H9 (cell line): ENCODE results near the gene BBOX1. TPM values are rescaled to one million over a fixed set of nuclear protein-coding genes. Genes with fewer than 3 reads are reported as not detected.

Experiments used
- DNase-seq: peaks from one replicate; pipeline ENCODE4 v3.0.0-alpha.2; 2017
- H2AFZ ChIP-seq: one replicate; pipeline ENCODE4 v1.6.1; 2013; ENCODE audit warnings: mild to moderate bottlenecking, low read length, control low read depth, moderate library complexity
- H2AK5ac ChIP-seq: 2 replicates; pipeline ENCODE4 v1.6.1; 2013; ENCODE audit warnings: low read length, control low read depth, mixed read lengths; ENCODE audit not compliant: insufficient read length
- H2BK120ac ChIP-seq: one replicate; pipeline ENCODE4 v1.6.1; 2013; ENCODE audit warnings: low read depth, mild to moderate bottlenecking, low read length, control low read depth, inconsistent platforms; ENCODE audit not compliant: poor library complexity, severe bottlenecking
- H2BK12ac ChIP-seq: 2 replicates; pipeline ENCODE4 v1.6.1; 2013; ENCODE audit warnings: low read length, control low read depth, mixed read lengths, low read depth; ENCODE audit not compliant: insufficient read length
- H2BK15ac ChIP-seq: 2 replicates; pipeline ENCODE4 v1.6.1; 2013; ENCODE audit warnings: low read depth, low read length, control low read depth
- H2BK20ac ChIP-seq: one replicate; pipeline ENCODE4 v1.6.1; 2013; ENCODE audit warnings: low read depth, mild to moderate bottlenecking, low read length, control low read depth, inconsistent platforms; ENCODE audit not compliant: poor library complexity, severe bottlenecking
- H2BK5ac ChIP-seq: 2 replicates; pipeline ENCODE4 v1.6.1; 2013; ENCODE audit warnings: low read length, control low read depth, mixed read lengths; ENCODE audit not compliant: insufficient read length
- H3K14ac ChIP-seq: 2 replicates; pipeline ENCODE4 v1.6.1; 2013; ENCODE audit warnings: low read length, control low read depth; ENCODE audit not compliant: insufficient read depth
- H3K18ac ChIP-seq: 2 replicates; pipeline ENCODE4 v1.6.1; 2013; ENCODE audit warnings: low read depth, mild to moderate bottlenecking, mixed read lengths, low read length, control low read depth; ENCODE audit not compliant: insufficient read length
- H3K23ac ChIP-seq: 2 replicates; pipeline ENCODE4 v1.6.1; 2013; ENCODE audit warnings: low read length, control low read depth, mixed read lengths, low read depth; ENCODE audit not compliant: insufficient read length
- H3K23me2 ChIP-seq: 2 replicates; pipeline ENCODE4 v1.6.1; 2013; ENCODE audit warnings: low read depth, mild to moderate bottlenecking, mixed read lengths, low read length, control low read depth; ENCODE audit not compliant: insufficient read length, poor library complexity, severe bottlenecking
- H3K27ac ChIP-seq: 2 replicates; pipeline ENCODE4 v1.5.1; 2013; ENCODE audit warnings: low read length, control low read depth, mixed read lengths, low read depth; ENCODE audit not compliant: insufficient read length
- H3K27me3 ChIP-seq: 2 replicates; pipeline ENCODE4 v1.6.1; 2013; ENCODE audit warnings: low read length, control low read depth, inconsistent platforms; ENCODE audit not compliant: insufficient read depth
- H3K4ac ChIP-seq: 2 replicates; pipeline ENCODE4 v1.6.1; 2013; ENCODE audit warnings: low read depth, mild to moderate bottlenecking, control low read depth, inconsistent platforms, low read length, moderate library complexity
- H3K4me1 ChIP-seq: 2 replicates; pipeline ENCODE4 v1.6.1; 2013; ENCODE audit warnings: low read length, control low read depth, inconsistent platforms; ENCODE audit not compliant: insufficient read depth
- H3K4me2 ChIP-seq: 2 replicates; pipeline ENCODE4 v1.6.1; 2013; ENCODE audit warnings: low read length, control low read depth, mixed read lengths; ENCODE audit not compliant: insufficient read length, insufficient read depth
- H3K56ac ChIP-seq: 2 replicates; pipeline ENCODE4 v1.6.1; 2013; ENCODE audit warnings: low read depth, mild to moderate bottlenecking, mixed read lengths, low read length, control low read depth; ENCODE audit not compliant: insufficient read length
- H3K79me1 ChIP-seq: 2 replicates; pipeline ENCODE4 v1.6.1; 2013; ENCODE audit warnings: low read depth, mild to moderate bottlenecking, moderate library complexity, low read length, control low read depth, inconsistent platforms; ENCODE audit not compliant: insufficient read depth, poor library complexity, severe bottlenecking
- H3K79me2 ChIP-seq: 2 replicates; pipeline ENCODE4 v1.6.1; 2013; ENCODE audit warnings: low read length, control low read depth, inconsistent platforms; ENCODE audit not compliant: insufficient read depth
- H3K9ac ChIP-seq: 2 replicates; pipeline ENCODE4 v1.6.1; 2013; ENCODE audit warnings: low read length, control low read depth, mixed read lengths; ENCODE audit not compliant: insufficient read length; ENCODE audit errors: extremely low read depth
- H3K9me3 ChIP-seq: one replicate; pipeline ENCODE4 v1.6.1; 2013; ENCODE audit warnings: low read depth, low read length, inconsistent platforms; ENCODE audit not compliant: control insufficient read depth
- H3T11ph ChIP-seq: one replicate; pipeline ENCODE4 v1.6.1; 2013; ENCODE audit warnings: mild to moderate bottlenecking, low read length, control low read depth, inconsistent platforms
- H4K20me1 ChIP-seq: one replicate; pipeline ENCODE4 v1.6.1; 2013; ENCODE audit not compliant: control insufficient read depth, insufficient read length, insufficient read depth
- H4K5ac ChIP-seq: 2 replicates; pipeline ENCODE4 v1.6.1; 2013; ENCODE audit warnings: low read depth, mild to moderate bottlenecking, mixed read lengths, low read length, control low read depth; ENCODE audit not compliant: insufficient read length
- H4K8ac ChIP-seq: replicated peaks from 2 replicates; pipeline ENCODE4 v1.6.1; 2013; ENCODE audit warnings: low read length, control low read depth, mixed read lengths, low read depth; ENCODE audit not compliant: insufficient read length
- H4K91ac ChIP-seq: 2 replicates; pipeline ENCODE4 v1.6.1; 2013; ENCODE audit warnings: low read depth, mild to moderate bottlenecking, moderate library complexity, mixed read lengths, low read length, control low read depth; ENCODE audit not compliant: insufficient read length
- H3K27ac Mint-ChIP-seq, 3 experiments: 2 replicates in 2 of 3; 3 replicates in 1 of 3; pipeline ENCODE4 v1.8.0; 2020 to 2021; ENCODE audit warnings: mixed read lengths in 3 of 3, mild to moderate bottlenecking in 1 of 3, moderate library complexity in 1 of 3
- H3K27me3 Mint-ChIP-seq: 2 replicates; pipeline ENCODE4 v1.8.0; 2021; ENCODE audit warnings: low read depth, mild to moderate bottlenecking, moderate library complexity, mixed read lengths
- H3K36me3 Mint-ChIP-seq, 3 experiments: 2 replicates in 2 of 3; 3 replicates in 1 of 3; pipeline ENCODE4 v1.8.0; 2020 to 2021; ENCODE audit warnings: low read depth in 3 of 3, mixed read lengths in 3 of 3; ENCODE audit not compliant: insufficient read depth in 1 of 3
- H3K4me1 Mint-ChIP-seq, 2 experiments: 2 replicates each; pipeline ENCODE4 v1.8.0; 2020; ENCODE audit warnings: mixed read lengths in 2 of 2
- H3K4me3 Mint-ChIP-seq, 2 experiments: 2 replicates in 1 of 2; 3 replicates in 1 of 2; pipeline ENCODE4 v1.8.0; 2020 to 2021; ENCODE audit warnings: mild to moderate bottlenecking in 2 of 2, mixed read lengths in 2 of 2, moderate library complexity in 1 of 2
- H3K9me3 Mint-ChIP-seq, 2 experiments: 2 replicates in 1 of 2; 3 replicates in 1 of 2; pipeline ENCODE4 v1.8.0; 2020; ENCODE audit warnings: mild to moderate bottlenecking in 2 of 2, mixed read lengths in 2 of 2, moderate library complexity in 1 of 2
- CTCF ChIP-seq: fragments of 200-600 bp; sonication (generic); conservative IDR thresholded peaks from 3 replicates; pipeline ENCODE4 v1.8.0; 2021; ENCODE audit warnings: antibody characterized with exemption, mild to moderate bottlenecking
- WGBS: extraction: QIAGEN DNeasy Blood & Tissue Kit; methylation state at CpG from one replicate; pipeline ENCODE4 v1.1.7; 2013; ENCODE audit warnings: missing lambda C conversion rate, low lambda C conversion rate, mixed read lengths; ENCODE audit not compliant: insufficient read length; ENCODE audit errors: extremely low coverage; 5-methylcytosine and 5-hydroxymethylcytosine counted together
- total RNA-seq: library from RNA; stranded (reverse); gene quantifications from 2 replicates; pipeline ENCODE4 v1.2.1, GENCODE V29; 2021

Gene BBOX1
- total RNA-seq, 1 experiment from 2014 or later: not detected

DNA sequence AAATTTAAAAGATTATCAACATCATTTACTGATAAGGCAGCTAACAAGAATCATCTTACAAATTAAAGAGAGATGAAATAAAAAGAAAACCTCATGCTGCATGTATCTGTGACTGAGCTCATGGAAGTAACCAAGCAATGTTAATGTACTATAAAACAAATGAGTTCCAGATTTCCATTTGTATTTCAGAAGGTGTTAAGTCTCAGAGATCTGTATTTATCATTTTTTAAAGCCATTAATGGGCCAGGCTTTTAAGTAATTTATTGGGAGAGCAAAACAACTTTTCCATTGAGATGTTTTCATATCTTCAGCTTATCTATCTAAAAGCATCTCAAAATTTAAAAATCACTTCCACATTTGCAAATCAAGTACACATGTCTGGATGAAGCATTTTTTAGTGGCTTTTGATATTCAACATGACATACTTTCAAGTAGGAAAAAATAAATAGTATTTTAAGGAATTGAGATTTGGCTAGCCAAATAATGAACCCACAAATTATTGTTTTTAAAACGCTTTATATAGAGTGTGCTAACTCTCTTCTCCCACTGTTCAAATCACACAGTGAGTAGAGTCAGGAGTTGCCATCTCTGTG lies 17.9 kb upstream of the BBOX1 start:
- no CpG with 5 or more reads among the region's 1 CpG for WGBS
- Histone ChIP-seq H3K4ac (no peak overlapping the region), H3K27ac (no peak overlapping the region), H2BK12ac (no peak overlapping the region), H3K79me2 (no peaks in the 10 kb centered on the region), H3K27me3 (no peaks in the 10 kb centered on the region), H3K23ac (no peak overlapping the region), H4K8ac (no peak overlapping the region), H3K23me2 (no peaks in the 10 kb centered on the region), H3K9me3 (no peaks in the 10 kb centered on the region), H2BK20ac (no peak overlapping the region), H4K20me1 (no peaks in the 10 kb centered on the region), H4K5ac (no peak overlapping the region), H3K4me2 (no peak overlapping the region), H2AK5ac (no peak overlapping the region), H4K91ac (no peak overlapping the region), H3K18ac (no peak overlapping the region), H3T11ph (no peak overlapping the region), H2BK15ac (no peak overlapping the region), H3K9ac (no peak overlapping the region), H2AFZ (no peak overlapping the region), H3K79me1 (no peaks in the 10 kb centered on the region), H2BK120ac (no peak overlapping the region), H2BK5ac (no peak overlapping the region), H3K56ac (no peak overlapping the region), H3K4me1 (no peaks in the 10 kb centered on the region; the same call in 1 of the 2 replicates), H3K14ac (no peak overlapping the region)
- Mint-ChIP-seq H3K27me3 (peaks cover 2% of the 10 kb centered on the region; the same call in 1 of the 2 replicates), H3K36me3 (no peaks in the 10 kb centered on the region; a peak in 1 of 7 replicates), H3K9me3 (no peaks in the 10 kb centered on the region), H3K27ac (no peak overlapping the region), H3K4me3 (no peak overlapping the region), H3K4me1 (peaks cover 7 to 9% of the 10 kb centered on the region in 2 experiments)
- TF ChIP-seq CTCF: no peak
- DNase-seq: no peak
